ENCODE results near the gene CXCL11.
"Not testable (repeated sequence)": the region's sequence is repeated elsewhere in the genome, so short reads cannot be mapped to it uniquely, and the experiment has no call there.

CXCL11 gene

GRCh38 chr4:76000279-76000678 is 35.6 kb downstream of the CXCL11 start:
- DNase-seq = no peak

- DNase-seq = not testable (repeated sequence)
Observed at GRCh38 chr4:75998525-75999147, 37.2 kb downstream of the CXCL11 start.

GRCh38 chr4:75997946-75998345 is 37.9 kb downstream of the CXCL11 start:
- no peak for DNase-seq

- no peak for DNase-seq
Observed at GRCh38 chr4:75997081-75997480, 38.8 kb downstream of the CXCL11 start.

GRCh38 chr4:75995727-75996126 is 40.1 kb downstream of the CXCL11 start:
- DNase-seq = peak; percentile 32

- DNase-seq = no peak
Observed at GRCh38 chr4:75992462-75992861, 43.4 kb downstream of the CXCL11 start.

GRCh38 chr4:75989846-75990528 is 45.9 kb downstream of the CXCL11 start:
- DNase-seq = no peak

GRCh38 chr4:75985116-75985515 is 50.8 kb downstream of the CXCL11 start:
- peak; percentile 77 for DNase-seq

Measured in HCEC 1CT (cell line).